Measurements from ENCODE around the gene AGAP1.

- TF ChIP-seq CTCF (IDR thresholded peaks at IDR 0.05) (no peak), POLR2A (IDR thresholded peaks at IDR 0.05) (no peak)
Measured at GRCh38 chr2:236155406-236155805, 661.6 kb downstream of the AGAP1 start.

Data from sigmoid colon (tissue), 3 donors.